ENCODE data around the gene EDIL3.
"Not testable (repeated sequence)": the region's sequence is repeated elsewhere in the genome, so short reads cannot be mapped to it uniquely, and the experiment has no call there.

DNA sequence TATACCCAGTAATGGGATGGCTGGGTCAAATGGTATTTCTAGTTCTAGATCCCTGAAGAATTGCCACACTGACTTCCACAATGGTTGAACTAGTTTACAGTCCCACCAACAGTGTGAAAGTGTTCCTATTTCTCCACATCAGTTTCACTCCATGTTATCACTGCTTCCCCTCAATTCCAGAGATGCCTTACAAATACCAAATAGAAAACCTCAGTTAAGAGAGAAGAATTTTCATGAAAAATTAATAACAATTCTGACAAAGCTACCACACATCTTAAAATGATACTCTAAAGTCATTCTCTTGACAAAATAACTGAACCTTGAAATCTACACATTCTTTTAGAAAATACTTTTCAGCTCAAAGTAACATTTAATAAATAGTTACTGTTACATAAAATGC lies 74.8 kb downstream of the EDIL3 start:
- not testable (repeated sequence) for TF ChIP-seq POLR2A (IDR thresholded peaks at IDR 0.05; ENCODE audit: low read depth, low read length); TAF1 (IDR thresholded peaks at IDR 0.05; ENCODE audit: borderline replicate concordance, low read depth, low read length); POLR2AphosphoS5 (IDR thresholded peaks at IDR 0.05; ENCODE audit: low read depth, low read length)
